HG02870 (cell line): Measurements from ENCODE around the gene RAD51C.
"Not testable (repeated sequence)": the region's sequence is repeated elsewhere in the genome, so short reads cannot be mapped to it uniquely, and the experiment has no call there.

ENCODE experiments used
- ATAC-seq: cut with Tn5 transposase; IDR thresholded peaks from one replicate; pipeline ENCODE4 v1.9.1; 2021; ENCODE audit warnings: mild to moderate bottlenecking, moderate library complexity; ENCODE audit not compliant: unreplicated experiment

Gene RAD51C

DNA sequence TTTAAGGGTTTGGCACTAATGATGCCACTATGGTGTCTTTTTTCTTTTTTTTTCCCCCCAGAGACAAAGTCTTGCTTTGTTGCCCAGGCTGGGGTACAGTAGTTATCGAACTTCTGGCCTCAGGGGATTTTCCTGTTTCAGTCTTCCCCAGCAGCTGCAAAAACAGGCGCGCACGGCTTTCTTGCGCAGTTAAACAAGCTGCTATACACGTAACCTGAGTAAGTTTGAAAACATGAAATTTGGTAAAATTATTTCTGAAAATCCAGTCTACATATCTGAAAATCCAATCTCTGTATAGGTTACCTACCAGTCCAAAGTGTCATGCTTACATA is 12.4 kb upstream of the RAD51C start:
- no peak for ATAC-seq

DNA sequence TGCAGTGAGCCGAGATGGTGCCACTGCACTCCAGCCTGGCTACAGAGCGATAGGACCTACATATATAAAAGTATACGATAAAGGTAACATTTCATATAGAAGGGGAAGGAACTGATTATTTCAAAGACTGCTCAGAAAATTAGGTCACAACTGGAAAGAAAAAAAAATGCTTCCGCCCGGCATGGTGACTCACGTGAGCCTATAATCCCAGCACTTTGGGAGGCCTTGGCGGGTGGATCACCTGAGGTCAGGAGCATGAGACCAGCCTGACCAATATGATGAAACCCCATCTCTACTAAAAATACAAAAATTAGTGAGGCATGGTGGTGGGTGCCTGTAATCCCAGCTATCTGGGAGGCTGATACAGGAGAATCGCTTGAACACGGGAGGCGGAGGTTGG is 8.4 kb upstream of the RAD51C start:
- ATAC-seq: no peak

DNA sequence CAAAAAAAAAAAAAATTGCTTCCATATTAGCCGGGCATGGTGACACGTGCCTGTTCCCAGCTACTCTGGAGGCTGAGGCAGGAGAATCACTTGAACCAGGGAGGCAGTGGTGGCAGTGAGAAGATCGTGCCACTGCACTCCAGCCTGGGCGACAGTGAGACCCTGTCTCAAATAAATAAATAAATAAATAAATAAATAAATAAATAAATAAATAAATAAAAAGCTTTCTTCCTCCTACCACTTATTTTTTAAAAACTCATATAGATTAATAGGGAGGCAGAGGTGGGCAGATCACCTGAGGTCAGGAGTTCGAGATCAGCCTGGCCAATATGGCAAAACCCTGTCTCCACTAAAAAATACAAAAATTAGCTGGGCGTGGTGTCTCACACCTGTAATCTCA is 7.9 kb upstream of the RAD51C start:
- not testable (repeated sequence) for ATAC-seq

DNA sequence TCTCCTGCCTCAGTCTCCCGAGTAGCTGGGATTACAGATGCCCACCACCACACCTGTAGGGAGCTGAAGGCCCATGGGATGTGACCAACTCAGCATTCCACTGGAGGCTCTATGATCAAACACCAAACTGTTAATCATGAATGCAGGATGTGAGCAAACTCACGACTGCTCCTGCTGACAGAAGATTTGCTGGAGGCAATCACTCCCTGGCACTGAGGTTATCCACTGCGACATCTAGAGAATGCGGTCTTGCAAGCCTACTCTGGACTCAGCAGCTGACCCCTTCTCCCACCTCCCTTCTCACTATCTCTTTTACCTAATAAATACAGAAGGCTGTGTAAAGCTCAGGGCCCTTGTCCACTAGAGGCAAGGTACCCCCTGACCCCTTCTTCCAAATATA is 5.4 kb upstream of the RAD51C start:
- ATAC-seq: no peak

DNA sequence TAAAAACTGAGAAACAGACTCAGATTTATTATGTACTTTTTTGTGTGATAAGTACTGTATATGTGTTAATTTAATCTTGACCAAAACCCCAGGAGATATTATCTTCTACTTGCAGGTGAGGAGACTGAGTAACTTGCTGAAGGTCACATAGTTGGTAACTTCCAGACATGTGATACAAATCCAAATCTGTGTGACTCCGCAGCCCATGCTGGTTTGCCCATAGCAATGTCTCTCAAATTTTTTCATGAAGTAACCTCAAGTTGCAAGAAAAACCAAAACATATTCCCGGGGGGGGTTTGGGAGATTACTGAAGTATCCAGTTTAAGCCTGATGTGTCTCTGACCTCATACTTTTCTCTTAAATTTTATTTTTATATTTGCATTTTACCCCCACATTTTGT is 3.9 kb upstream of the RAD51C start:
- no peak for ATAC-seq

DNA sequence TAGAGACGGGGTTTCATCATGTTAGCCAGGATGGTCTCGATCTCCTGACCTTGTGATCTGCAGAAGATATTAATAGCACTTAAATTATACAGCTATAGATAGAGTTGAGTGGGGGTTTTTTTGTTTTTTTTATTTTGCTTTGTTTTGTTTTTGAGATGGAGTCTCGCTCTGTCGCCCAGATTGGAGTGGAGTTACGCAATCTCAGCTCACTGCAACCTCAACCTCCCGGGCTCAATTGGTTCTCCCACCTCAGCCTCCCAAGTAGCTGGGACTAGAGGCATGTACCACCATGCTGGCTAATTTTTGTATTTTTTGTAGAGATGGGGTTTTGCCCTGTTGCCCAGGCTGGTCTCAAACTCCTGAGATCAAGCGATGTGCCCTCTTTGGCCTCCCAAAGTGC is 2.4 kb upstream of the RAD51C start:
- not testable (repeated sequence) for ATAC-seq

DNA sequence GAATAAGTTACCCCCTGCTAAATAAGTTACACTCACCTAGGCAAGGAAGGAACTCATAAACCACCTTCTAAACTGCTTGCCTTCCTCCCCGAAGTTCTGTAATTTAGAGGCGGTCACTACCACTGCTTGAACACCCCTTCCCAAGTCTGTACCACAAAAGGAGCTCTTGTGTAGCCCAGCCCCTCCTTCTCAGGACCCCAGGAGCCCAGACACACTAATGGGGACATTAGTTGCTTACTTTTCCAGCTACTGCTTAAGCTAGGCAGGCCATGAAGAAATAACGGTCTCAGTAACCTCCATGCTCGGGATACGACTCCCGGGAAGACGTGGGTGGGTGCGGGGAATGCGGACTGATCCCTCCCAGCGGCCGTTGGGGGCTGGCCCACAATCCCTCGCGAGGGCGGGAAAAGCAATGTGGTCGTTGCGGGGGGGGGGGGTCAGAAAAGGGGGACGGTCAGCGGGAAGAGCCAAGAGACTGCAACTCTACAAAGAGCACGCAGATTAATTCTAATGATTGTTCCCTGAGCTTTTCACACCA is 632 bp upstream of the RAD51C start, which contains the start of gene TEX14:
TEX14 (minus strand) TSS at position 345 of the 538 bp plus-strand sequence. CDS start 40,044 bp downstream, outside the sequence.
- ATAC-seq: no peak

DNA sequence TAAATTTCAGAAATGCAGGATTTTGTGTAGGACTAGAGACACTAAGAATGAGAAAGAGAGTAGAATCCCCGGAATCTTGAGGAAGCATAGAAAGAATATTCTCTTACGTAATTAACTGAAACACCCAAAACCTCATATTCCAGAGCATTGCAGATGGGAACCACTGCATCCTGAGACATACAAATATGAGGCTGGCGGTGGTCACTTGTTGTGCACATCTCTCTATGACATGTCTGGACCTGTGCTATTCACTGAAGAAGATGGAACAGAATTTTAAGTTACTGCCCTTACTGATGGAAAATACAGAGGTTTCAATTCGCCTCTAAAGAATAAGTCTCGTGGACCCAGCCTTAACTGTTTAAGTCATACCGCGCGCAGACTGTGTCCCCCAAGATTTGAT is 806 bp downstream of the RAD51C start:
- no peak for ATAC-seq

DNA sequence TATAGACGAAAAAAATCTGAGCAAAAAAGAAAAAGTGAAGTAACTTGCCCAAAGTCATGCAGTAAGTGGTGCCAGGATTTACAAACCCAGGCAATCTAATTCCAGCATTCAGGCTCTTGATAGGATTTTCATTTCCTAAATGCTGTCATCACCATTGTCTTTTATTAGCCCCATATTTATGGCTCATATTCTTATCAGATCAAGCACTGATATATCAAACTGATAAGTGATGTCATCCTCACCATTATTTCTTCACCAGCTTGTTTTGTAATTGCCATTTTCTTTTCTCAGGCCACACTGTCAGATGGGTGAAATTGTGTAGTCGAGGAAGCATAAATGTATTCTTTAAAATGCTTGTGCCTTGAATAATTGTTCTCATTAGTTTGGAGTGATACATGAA is 1.3 kb downstream of the RAD51C start:
- ATAC-seq: no peak

DNA sequence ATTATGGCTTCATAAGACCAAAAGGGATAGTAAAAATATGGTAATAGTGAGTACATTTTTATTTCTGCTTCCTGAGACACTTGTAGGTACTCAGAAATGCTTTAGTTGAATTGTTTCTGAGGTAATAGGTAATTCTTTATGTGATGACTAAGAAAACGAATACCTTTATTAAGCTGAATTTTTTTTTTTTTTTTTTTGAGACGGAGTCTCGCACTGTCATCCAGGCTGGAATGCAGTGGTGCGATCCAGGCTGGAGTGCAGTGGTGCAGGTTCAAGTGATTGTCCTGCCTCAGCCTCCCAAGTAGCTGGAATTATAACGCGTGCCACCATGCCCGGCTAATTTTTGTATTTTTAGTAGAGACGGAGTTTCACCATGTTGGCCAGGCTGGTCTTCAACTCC is 1.9 kb downstream of the RAD51C start:
- ATAC-seq: no peak

DNA sequence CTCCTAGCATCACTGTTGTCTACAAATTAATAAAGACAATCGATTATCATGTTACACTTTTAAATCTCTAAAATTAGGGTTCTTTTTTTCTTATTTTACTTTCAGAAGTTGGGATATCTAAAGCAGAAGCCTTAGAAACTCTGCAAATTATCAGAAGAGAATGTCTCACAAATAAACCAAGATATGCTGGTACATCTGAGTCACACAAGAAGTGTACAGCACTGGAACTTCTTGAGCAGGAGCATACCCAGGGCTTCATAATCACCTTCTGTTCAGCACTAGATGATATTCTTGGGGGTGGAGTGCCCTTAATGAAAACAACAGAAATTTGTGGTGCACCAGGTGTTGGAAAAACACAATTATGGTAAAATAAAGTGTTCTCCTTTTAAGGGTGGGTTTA is 2.4 kb downstream of the RAD51C start:
- no peak for ATAC-seq

DNA sequence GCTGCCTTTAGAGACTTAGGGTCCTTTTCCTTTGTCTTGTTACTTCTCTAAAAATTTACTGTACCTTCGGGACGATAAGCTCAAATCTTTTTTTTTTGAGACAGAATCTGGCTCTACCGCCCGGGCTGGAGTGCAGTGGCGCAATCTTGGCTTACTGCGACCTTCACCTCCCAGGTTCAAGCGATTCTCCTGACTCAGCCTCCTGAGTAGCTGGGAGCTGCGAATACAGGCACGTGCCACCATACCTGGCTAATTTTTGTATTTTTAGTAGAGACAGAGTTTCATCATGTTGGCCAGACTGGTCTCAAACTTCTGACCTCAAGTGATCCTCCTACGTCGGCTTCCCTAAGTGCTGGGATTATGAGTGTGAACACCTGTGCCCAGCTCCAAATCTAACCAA is 7.4 kb downstream of the RAD51C start:
- ATAC-seq: no peak

DNA sequence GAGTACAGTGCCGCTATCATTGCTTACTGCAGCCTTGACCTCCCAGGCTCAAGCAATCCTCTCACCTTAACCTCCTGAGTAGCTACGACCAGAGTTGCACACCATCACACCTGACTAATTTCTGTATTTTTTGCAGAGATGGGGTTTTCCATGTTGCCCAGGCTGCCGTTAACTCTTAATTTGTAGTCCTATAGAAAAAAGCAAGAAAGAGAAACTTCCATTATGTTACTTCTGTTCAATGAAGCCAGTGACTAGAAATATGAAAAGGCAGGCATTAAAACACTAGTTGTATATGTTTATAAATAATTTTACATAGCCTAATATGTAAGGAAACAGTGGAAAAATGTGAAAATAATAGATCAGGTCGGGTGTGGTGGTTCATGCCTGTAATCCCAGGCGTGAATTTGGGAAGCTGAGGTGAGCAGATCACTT is 9.7 kb downstream of the RAD51C start:
- ATAC-seq: no peak

DNA sequence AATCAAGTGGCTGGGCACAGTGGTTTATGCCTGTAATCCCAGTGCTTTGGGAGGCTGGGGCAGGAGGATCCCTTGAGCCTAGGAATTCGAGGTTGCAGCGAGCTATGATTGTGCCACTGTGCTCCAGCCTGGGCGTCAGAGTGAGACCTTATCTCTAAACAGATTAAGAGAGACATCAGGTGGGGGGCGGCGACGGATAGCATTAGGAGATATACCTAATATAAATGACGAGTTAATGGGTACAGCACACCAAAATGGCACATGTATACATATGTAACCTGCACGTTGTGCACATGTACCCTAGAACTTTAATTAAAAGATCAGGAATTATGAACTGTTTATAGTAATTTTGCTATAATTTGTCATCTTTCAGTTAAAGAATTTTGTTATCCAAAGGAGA is 10.3 kb downstream of the RAD51C start:
- ATAC-seq: no peak

DNA sequence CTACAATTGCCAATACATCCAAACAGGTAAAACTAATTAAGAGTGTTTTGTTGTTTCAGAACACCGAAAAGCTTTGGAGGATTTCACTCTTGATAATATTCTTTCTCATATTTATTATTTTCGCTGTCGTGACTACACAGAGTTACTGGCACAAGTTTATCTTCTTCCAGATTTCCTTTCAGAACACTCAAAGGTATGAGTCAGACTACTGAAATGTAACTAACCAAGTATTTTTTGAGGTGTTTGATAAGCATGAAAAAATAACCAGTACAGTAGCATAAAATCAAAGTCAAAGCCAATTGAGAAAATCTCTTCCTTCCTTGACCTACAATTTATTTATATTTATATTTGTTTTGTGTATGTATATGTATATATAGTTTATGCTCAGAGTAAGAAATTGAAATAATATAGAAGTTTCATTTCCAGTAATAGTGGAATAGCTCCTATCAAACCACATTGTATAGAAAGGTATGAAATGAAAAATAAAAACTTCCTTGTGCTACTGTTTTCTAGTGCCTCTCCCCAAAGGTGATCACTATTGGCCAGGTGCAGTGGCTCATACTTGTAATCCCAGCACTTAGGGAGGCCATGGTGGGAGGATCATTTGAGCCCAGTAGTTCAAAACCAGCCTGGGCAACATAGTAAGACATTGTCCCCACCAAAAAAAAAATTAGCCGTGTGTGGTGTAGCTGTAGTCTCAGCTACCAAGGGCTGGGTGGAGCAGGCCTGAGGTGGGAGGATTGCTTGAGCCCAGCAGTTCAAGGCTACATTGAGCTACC is 10.9 kb downstream of the RAD51C start:
- ATAC-seq: no peak

DNA sequence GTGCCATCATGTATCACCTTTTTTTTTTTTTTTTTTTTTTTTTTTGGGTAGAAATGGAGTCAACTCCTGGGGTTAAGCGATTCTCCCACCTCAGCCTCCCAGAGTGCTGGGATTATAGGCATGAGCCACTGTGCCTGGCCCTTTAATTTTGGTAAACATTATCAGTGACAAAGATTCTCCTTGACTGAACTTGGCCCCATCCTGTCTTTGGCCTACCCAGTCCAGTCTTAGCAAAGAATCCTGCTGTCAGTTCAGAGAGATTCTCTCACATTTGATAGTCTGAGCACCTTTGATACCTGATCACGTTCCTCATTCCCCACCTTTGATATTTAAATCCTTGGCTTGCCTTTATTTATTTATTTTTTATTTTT is 11.5 kb downstream of the RAD51C start:
- ATAC-seq: no peak

DNA sequence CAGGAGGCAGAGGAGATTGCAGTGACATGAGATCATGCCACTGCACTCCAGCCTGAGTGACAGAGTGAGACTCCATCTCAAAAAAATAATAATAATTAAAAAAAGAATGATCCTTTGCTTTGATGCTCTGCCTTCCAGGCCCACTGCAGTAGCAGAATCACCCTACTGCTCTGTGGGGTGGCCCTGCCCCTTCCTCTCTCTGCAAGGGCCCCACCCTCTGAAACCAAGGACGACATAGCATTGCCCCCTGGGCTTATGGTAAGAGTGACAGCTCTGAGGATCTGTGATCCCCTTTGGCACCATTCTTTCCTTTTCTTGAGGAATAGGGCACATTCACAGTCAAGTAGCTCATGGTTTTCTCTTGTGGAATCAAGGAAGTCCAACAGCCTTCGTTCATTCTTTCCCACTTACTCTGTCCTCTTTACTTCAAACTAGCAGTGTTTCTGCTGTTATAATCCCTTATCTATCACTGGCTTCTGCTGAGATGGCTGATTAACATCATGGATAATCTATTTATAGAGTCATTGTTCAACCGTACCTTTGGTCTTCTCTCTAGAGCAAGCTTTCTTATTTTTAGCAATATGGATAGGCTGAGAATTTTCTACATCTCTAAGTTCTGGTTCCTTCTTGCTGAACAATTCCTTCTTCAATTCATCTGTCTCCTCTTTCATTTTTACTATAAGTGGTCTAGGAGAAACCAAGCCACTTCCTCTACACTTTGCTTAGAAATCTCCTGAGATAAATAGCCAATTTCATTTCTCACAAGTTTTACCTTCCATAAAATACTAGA is 14.1 kb downstream of the RAD51C start:
- ATAC-seq: no peak

DNA sequence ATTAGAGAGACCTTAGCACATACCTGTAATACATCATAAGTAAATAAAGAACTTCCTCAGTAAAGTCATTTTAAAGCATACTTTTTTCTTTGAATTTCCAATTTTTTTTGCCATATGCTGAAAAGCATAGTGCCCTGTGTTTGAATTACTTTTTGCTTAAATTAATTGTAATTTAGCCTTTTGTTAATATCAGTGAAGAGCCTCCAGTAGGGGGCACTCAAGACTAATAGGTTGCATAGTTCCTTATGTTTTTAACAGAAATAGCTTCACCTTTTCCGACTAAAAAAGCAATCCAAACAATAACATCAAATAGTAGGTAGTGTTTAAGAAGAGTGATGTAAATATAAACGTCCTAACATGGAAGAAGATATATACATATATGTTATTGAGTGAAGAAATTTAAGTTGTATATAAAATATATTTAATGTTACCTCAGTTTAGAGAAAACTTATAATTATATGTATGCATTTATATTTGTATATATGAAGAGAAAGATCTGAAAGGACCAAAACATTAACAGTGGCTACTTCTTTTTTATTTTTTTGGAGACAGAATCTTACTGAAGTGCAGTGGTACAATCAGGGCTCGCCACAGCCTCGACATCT is 18.6 kb downstream of the RAD51C start:
- ATAC-seq: no peak

DNA sequence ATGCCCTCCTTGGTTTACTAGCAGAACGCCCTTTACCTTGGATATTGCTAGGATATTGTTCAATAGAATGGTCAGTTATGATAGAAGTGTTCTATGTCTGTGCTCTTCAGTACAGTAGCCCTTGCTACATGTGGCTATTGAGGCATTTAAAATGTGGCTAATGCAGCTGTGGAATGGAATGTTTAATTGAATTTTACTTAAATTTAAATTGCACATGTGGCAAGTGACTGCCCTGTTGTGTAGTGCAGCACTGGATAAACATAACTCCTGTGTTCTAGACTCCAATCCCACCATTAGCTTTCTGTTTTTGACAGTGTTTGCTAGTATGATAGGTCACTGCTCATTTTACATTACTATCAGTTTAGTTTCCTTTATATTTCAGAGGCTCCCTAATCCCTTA is 29.9 kb downstream of the RAD51C start:
- no peak for ATAC-seq

DNA sequence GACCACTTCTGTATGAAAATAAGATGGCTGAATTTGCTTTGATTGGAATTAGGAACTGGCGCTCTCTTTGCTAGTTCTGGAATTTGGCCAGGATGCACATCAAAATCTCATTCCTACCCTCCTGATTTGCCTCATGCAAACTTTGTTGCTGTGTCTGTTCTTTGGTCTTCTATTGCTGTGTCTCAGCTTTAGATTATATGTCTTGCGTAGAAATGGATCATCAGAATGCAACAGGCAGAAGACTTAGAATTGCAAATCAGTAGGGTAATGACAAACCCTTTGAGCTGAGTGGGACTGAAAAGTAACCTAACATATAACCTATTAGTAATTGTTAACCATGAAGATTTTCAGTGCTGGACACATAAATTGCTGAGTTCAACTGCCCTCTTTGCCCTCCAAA is 30.3 kb downstream of the RAD51C start:
- no peak for ATAC-seq

DNA sequence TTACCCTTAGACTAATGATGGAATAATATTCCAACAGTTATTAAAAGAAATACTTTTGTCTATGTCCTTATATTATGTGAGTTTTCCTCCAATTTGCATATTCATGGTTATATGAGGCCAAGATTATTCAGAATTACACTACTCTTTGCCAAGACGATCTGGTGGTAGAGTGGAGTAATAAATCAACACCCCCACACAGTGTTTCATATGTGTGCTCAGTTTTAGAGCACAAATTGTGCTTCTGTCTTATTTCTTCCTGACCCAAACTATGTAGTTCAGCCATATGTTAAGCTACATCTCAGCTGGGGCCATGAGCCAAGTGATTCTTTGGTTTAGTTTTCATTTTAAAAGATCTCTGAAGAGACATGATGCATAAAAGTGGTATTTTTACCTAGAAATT is 36.4 kb downstream of the RAD51C start:
- ATAC-seq: no peak

DNA sequence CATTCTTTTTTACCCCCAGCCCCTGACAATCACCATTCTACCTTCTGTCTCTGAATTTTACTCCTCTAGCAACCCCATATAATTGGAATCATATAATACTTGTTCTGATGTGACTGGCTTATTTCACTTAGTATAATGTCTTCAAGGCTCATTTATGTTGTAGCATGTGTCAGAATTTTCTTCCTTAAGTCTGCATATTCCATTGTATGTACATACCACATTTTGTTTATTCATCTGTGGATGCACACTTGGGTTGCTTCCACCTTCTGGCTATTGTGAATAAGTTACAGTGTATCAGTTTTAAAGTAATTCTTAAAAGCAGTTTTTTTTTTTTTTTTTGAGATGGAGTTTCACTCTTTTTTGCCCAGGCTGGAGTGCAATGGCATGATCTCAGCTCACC is 38.5 kb downstream of the RAD51C start:
- ATAC-seq: no peak
